ENCODE results near the gene HEPH.
"Not testable (repeated sequence)": the region's sequence is repeated elsewhere in the genome, so short reads cannot be mapped to it uniquely, and the experiment has no call there.

The HEPH gene

GRCh38 chrX:66163849-66164411, at the start of gene HEPH:
TSS of gene HEPH (plus strand) at chrX:66164247. CDS start at chrX:66170571, 6,324 bp downstream.
- no peak for DNase-seq (ENCODE audit: low read depth)

- DNase-seq (ENCODE audit: low read depth): not testable (repeated sequence)
Observed at GRCh38 chrX:66118722-66119121, 45.3 kb upstream of the HEPH start.

- not testable (repeated sequence) for DNase-seq (ENCODE audit: low read depth)
Observed at GRCh38 chrX:66121354-66121753, 42.7 kb upstream of the HEPH start.

- DNase-seq (ENCODE audit: low read depth): no peak
Observed at GRCh38 chrX:66126662-66127061, 37.4 kb upstream of the HEPH start.

GRCh38 chrX:66130469-66130868, 33.6 kb upstream of the HEPH start:
- DNase-seq (ENCODE audit: low read depth): no peak

- DNase-seq (ENCODE audit: low read depth): not testable (repeated sequence)
Observed at GRCh38 chrX:66135284-66135683, 28.8 kb upstream of the HEPH start.

- no peak for DNase-seq (ENCODE audit: low read depth)
Observed at GRCh38 chrX:66142351-66142750, 21.7 kb upstream of the HEPH start.

- DNase-seq (ENCODE audit: low read depth): no peak
Observed at GRCh38 chrX:66144258-66144657, 19.8 kb upstream of the HEPH start.

GRCh38 chrX:66149519-66149918, 14.5 kb upstream of the HEPH start:
- no peak for DNase-seq (ENCODE audit: low read depth)

- no peak for DNase-seq (ENCODE audit: low read depth)
Observed at GRCh38 chrX:66150163-66150562, 13.9 kb upstream of the HEPH start.

GRCh38 chrX:66162331-66162822, 1.7 kb upstream of the HEPH start:
- no peak for DNase-seq (ENCODE audit: low read depth)

GRCh38 chrX:66163447-66163846, 600 bp upstream of the HEPH start:
- DNase-seq (ENCODE audit: low read depth): no peak

- DNase-seq (ENCODE audit: low read depth): no peak
Observed at GRCh38 chrX:66164470-66164869, 423 bp downstream of the HEPH start.

- DNase-seq (ENCODE audit: low read depth): no peak
Observed at GRCh38 chrX:66164931-66165330, 884 bp downstream of the HEPH start.

- no peak for DNase-seq (ENCODE audit: low read depth)
Observed at GRCh38 chrX:66166671-66167070, 2.6 kb downstream of the HEPH start.

GRCh38 chrX:66167431-66167830, 3.4 kb downstream of the HEPH start:
- no peak for DNase-seq (ENCODE audit: low read depth)

- DNase-seq (ENCODE audit: low read depth): no peak
Observed at GRCh38 chrX:66176134-66176533, 12.1 kb downstream of the HEPH start.

GRCh38 chrX:66191563-66191962, 27.5 kb downstream of the HEPH start:
- DNase-seq (ENCODE audit: low read depth): no peak

GRCh38 chrX:66193821-66194220, 29.8 kb downstream of the HEPH start:
- DNase-seq (ENCODE audit: low read depth): no peak

GRCh38 chrX:66200050-66200664, 36.1 kb downstream of the HEPH start:
- DNase-seq (ENCODE audit: low read depth): no peak

- DNase-seq (ENCODE audit: low read depth): no peak
Observed at GRCh38 chrX:66200855-66201795, 37.1 kb downstream of the HEPH start.

GRCh38 chrX:66203114-66203513, 39.1 kb downstream of the HEPH start:
- DNase-seq (ENCODE audit: low read depth): no peak

GRCh38 chrX:66221856-66222255, 57.8 kb downstream of the HEPH start:
- DNase-seq (ENCODE audit: low read depth): no peak
